Upper lobe of left lung (tissue), 4 donors: ENCODE measurements around the gene UIMC1.

Experiments used
- CTCF ChIP-seq, 6 experiments: fragments of 450-650 bp in 4 of 6; fragments of 200-600 bp in 2 of 6; sonication (generic) in 2 of 6; IDR thresholded peaks; one replicate each; pipeline ENCODE4 v1.5.1; 2016 to 2019; ENCODE audit warnings: antibody characterized with exemption in 6 of 6
- POLR2A ChIP-seq, 4 donors: fragments of 450-650 bp; IDR thresholded peaks; one replicate each; pipeline ENCODE4 v1.5.1; 2016 to 2017; ENCODE audit warnings: antibody characterized with exemption in 4 of 4, mild to moderate bottlenecking in 2 of 4
- POLR2AphosphoS5 ChIP-seq, 2 donors: sonication (generic); formaldehyde crosslinking; IDR thresholded peaks; one replicate each; pipeline ENCODE4 v1.5.1; 2017; ENCODE audit warnings: antibody characterized with exemption in 2 of 2

GRCh38 chr5:176883700-176884570 is 122.6 kb downstream of the UIMC1 start:
- TF ChIP-seq CTCF (IDR thresholded peaks at IDR 0.05) (no peak), POLR2AphosphoS5 (IDR thresholded peaks at IDR 0.05) (no peak), POLR2A (IDR thresholded peaks at IDR 0.05) (no peak)
